UCSD-AML1 (cell line): Measurements from ENCODE around the gene RPL34.

ENCODE experiments used
- DNase-seq: peaks from one replicate; lab custom pipeline; 2025; ENCODE audit not compliant: unreplicated experiment; lab: John Stamatoyannopoulos, UW

Gene RPL34

GRCh38 chr4:108622828-108623227, 2.5 kb downstream of the RPL34 start:
- no peak for DNase-seq

GRCh38 chr4:108624263-108625056, 4.1 kb downstream of the RPL34 start:
- no peak for DNase-seq

GRCh38 chr4:108626056-108626455, 5.7 kb downstream of the RPL34 start:
- no peak for DNase-seq

GRCh38 chr4:108628411-108628810, 8.0 kb downstream of the RPL34 start:
- no peak for DNase-seq

- peak; percentile 9 for DNase-seq
Measured at GRCh38 chr4:108635070-108635655, 14.8 kb downstream of the RPL34 start.

- no peak for DNase-seq
Measured at GRCh38 chr4:108636246-108636645, 15.9 kb downstream of the RPL34 start.

GRCh38 chr4:108637856-108638255, 17.5 kb downstream of the RPL34 start:
- no peak for DNase-seq

GRCh38 chr4:108644237-108644636, 23.9 kb downstream of the RPL34 start:
- DNase-seq = no peak

- no peak for DNase-seq
Measured at GRCh38 chr4:108646706-108647105, 26.3 kb downstream of the RPL34 start.

GRCh38 chr4:108649863-108650211, 29.5 kb downstream of the RPL34 start:
- DNase-seq = no peak

- peak; percentile 91 for DNase-seq
Measured at GRCh38 chr4:108650212-108651013, 30.0 kb downstream of the RPL34 start, which contains the start of gene OSTC. OSTC (plus strand) TSS chr4:108650599; CDS start chr4:108650656, 57 bp downstream.

- DNase-seq = no peak
Measured at GRCh38 chr4:108651014-108651791, 30.8 kb downstream of the RPL34 start.

- no peak for DNase-seq
Measured at GRCh38 chr4:108662629-108663028, 42.3 kb downstream of the RPL34 start.

- DNase-seq = no peak
Measured at GRCh38 chr4:108674356-108674977, 54.1 kb downstream of the RPL34 start.
